NT2/D1 (cell line): ENCODE measurements around the gene LPP.
A peak's percentile ranks its signal among the peaks of the same experiment; 100 is the strongest.

Source experiments
- DNase-seq: peaks from one replicate; pipeline ENCODE4 v3.0.0-alpha.2; 2011; ENCODE audit warnings: low read depth, low spot score
- H3K27me3 ChIP-seq: 2 replicates; pipeline ENCODE4 v1.6.0; 2011; ENCODE audit warnings: mild to moderate bottlenecking; ENCODE audit not compliant: insufficient read length, insufficient read depth
- H3K36me3 ChIP-seq: 2 replicates; pipeline ENCODE4 v1.6.1; 2011; ENCODE audit warnings: mild to moderate bottlenecking, low read length, mixed read lengths; ENCODE audit not compliant: insufficient read depth, insufficient read length
- H3K4me1 ChIP-seq: 2 replicates; pipeline ENCODE4 v1.5.1; 2011; ENCODE audit not compliant: insufficient read depth, insufficient read length
- H3K4me3 ChIP-seq: 2 replicates; pipeline ENCODE4 v1.5.1; 2011; ENCODE audit warnings: low read depth; ENCODE audit not compliant: insufficient read length
- H3K9ac ChIP-seq: 2 replicates; pipeline ENCODE4 v1.6.0; 2011; ENCODE audit warnings: low read depth; ENCODE audit not compliant: insufficient read length
- H3K9me3 ChIP-seq: 2 replicates; pipeline ENCODE4 v1.5.1; 2011; ENCODE audit warnings: mild to moderate bottlenecking, low read length; ENCODE audit not compliant: insufficient read depth
- SUZ12 ChIP-seq: IDR thresholded peaks from 2 replicates; pipeline ENCODE4 v1.6.1; 2011; ENCODE audit not compliant: insufficient read length, insufficient read depth; ENCODE audit errors: extremely low read depth
- YY1 ChIP-seq: IDR thresholded peaks from 2 replicates; pipeline ENCODE4 v1.6.1; 2011; ENCODE audit not compliant: insufficient read length, insufficient read depth
- ZNF274 ChIP-seq: IDR thresholded peaks from 2 replicates; pipeline ENCODE4 v1.6.1; 2011; ENCODE audit warnings: mild to moderate bottlenecking, low read depth, low read length

LPP gene, protein sequence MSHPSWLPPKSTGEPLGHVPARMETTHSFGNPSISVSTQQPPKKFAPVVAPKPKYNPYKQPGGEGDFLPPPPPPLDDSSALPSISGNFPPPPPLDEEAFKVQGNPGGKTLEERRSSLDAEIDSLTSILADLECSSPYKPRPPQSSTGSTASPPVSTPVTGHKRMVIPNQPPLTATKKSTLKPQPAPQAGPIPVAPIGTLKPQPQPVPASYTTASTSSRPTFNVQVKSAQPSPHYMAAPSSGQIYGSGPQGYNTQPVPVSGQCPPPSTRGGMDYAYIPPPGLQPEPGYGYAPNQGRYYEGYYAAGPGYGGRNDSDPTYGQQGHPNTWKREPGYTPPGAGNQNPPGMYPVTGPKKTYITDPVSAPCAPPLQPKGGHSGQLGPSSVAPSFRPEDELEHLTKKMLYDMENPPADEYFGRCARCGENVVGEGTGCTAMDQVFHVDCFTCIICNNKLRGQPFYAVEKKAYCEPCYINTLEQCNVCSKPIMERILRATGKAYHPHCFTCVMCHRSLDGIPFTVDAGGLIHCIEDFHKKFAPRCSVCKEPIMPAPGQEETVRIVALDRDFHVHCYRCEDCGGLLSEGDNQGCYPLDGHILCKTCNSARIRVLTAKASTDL

DNA sequence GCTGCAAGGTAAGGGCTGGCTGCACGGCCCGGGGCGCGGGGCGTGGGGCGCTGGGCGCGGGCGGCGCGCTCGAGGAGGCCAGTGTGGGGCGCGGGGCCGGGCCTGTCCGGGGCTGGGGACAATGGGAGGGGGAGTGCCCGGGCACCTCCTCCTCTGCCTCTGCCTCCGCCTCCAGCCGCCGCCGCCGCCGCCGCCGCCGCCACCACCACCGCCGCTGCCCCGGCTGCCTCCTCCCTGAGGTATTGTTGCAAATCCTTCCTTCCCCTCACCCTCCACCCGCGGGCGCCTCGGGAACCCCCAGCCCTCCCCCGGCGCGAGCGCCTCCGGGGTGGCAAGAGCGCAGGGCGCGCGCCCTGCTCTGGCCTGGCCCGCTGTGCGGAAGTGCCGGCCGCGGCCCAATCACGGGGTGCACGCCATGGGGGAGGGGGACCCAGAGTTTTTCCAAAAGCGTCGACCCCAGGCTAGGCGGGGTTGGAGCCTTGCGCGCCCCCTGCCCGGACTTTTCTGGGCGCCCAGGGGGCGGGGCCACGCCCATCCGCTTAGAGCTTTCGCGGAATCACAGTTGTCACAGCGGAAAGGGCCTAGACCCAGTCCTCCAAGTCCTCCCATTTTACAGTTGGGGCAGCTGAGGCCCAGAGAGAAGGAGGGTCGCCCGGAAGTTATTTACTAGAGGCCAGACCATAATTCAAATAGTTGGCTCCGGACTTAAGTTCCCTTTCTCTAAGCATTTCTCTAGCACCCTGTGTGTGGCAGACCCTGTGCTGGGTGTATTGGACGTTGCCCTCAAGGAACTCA is at the start of gene LPP:
TSS of gene LPP (plus strand) at position 144 of the 795 bp plus-strand sequence. CDS start 251,964 bp downstream, outside the sequence.
- TF ChIP-seq ZNF274 (no peak), YY1 (no peak)
- peak; percentile 15 for DNase-seq
- H3K9ac ChIP-seq, result peak within 1 kb of the TSS; percentile 71
- H3K4me3 ChIP-seq, result peak within 1 kb of the TSS; percentile 57
- peaks cover 4% of the 10 kb centered on the region for H3K36me3 ChIP-seq
- H3K27me3 ChIP-seq, result no peaks in the 10 kb centered on the region
- no peaks in the 10 kb centered on the region for H3K9me3 ChIP-seq
- peaks cover 4% of the 10 kb centered on the region for H3K4me1 ChIP-seq

DNA sequence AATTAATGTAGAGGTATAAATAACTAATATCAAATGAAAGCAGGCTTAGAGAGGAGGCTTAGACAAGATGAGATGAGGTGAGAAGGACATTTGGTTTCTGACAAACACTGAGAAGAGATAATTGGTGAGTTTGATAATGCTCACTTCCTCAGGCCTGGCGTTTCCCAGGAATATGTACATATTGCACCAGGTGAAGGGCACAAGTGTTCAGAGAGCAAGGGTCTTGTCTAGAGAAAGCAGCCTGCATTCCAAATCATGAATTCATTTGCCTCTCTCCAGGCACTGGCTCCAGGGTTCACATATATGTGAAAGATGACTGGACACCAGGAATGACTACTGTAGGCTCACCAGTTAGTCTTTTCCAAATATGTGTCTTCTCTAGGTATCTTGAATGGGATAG is 48.0 kb upstream of the LPP start:
- no peak for TF ChIP-seq ZNF274
- TF ChIP-seq SUZ12, result no peak
- TF ChIP-seq YY1, result no peak
- DNase-seq, result no peak
- H3K4me1 ChIP-seq, result no peaks in the 10 kb centered on the region
- H3K27me3 ChIP-seq, result no peaks in the 10 kb centered on the region
- H3K36me3 ChIP-seq, result no peaks in the 10 kb centered on the region
- H3K4me3 ChIP-seq, result no peak overlapping the region
- peaks cover 4% of the 10 kb centered on the region for H3K9me3 ChIP-seq
- no peak overlapping the region for H3K9ac ChIP-seq

DNA sequence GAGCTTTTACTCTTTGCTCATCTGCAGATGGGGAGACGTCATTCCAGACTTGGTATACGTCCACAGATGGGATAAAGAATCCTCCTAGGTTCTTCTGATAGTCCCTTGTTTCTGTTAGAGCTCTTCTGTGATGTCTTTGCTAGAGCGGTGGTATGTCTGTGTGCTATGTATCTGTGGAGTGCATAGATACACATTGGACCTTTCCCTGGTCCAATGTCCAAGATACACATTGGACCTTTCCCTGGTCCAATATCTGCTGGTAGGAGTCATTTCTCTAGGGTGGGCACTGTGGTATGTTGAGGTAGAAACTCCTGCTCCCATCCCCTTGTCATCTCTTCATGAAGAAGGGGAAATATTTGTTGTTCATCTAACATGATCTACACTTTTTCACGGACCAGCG is 47.5 kb upstream of the LPP start:
- TF ChIP-seq YY1, result no peak
- no peak for TF ChIP-seq SUZ12
- no peak for TF ChIP-seq ZNF274
- no peaks in the 10 kb centered on the region for H3K4me1 ChIP-seq
- H3K27me3 ChIP-seq, result no peaks in the 10 kb centered on the region
- H3K36me3 ChIP-seq, result no peaks in the 10 kb centered on the region
- H3K4me3 ChIP-seq, result no peak overlapping the region
- no peak overlapping the region for H3K9ac ChIP-seq
- H3K9me3 ChIP-seq, result no peaks in the 10 kb centered on the region
- no peak for DNase-seq

DNA sequence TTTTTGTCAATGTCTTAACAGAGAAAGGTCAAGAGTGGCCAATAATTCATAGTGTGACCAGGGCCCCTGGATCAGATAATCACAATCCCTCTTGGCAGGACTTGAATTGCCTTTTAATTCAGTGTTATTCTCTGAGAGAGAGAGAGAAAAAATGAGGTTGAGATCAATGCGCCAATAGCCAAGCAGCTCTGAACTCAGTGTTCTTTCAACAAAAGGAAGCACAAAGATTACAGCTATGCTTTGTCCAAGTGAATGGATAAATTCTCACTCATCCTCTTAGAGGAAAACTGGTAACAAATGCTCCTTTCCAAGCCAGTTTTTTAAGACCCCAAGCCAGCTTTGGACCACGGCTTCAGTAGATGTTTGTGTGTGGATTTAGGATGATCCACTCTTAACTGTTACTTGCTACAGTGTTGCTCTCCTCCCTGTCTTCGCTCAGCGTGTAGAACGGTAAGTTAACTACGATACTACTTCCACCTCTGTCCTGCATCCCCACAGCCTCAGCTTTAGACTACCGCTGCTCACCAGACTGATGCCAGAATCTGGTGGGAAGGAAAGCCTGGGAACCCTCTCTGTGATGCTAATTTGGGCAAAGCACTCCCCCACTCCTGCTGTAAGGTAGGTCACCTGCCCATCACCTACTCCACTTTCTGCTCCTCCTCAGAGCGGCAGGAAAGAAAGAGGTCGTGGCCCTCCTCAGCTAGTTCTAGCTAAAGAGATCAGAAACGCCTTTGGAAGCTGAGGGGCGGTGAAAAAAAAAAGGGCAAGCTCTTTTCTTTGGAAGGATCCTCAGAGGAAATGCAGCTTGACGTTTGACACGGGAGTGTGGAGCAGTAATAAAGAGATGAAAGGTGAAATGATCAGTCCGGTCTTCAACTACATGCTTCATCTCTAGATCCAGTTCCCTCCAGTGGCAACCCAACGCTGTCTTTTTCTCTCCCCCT is 46.8 kb upstream of the LPP start:
- H3K4me3 ChIP-seq, result no peak overlapping the region
- H3K4me1 ChIP-seq, result no peaks in the 10 kb centered on the region
- H3K9me3 ChIP-seq, result no peaks in the 10 kb centered on the region
- DNase-seq, result peak; percentile 35
- no peaks in the 10 kb centered on the region for H3K36me3 ChIP-seq
- no peak overlapping the region for H3K9ac ChIP-seq
- TF ChIP-seq SUZ12, result no peak
- H3K27me3 ChIP-seq, result no peaks in the 10 kb centered on the region

DNA sequence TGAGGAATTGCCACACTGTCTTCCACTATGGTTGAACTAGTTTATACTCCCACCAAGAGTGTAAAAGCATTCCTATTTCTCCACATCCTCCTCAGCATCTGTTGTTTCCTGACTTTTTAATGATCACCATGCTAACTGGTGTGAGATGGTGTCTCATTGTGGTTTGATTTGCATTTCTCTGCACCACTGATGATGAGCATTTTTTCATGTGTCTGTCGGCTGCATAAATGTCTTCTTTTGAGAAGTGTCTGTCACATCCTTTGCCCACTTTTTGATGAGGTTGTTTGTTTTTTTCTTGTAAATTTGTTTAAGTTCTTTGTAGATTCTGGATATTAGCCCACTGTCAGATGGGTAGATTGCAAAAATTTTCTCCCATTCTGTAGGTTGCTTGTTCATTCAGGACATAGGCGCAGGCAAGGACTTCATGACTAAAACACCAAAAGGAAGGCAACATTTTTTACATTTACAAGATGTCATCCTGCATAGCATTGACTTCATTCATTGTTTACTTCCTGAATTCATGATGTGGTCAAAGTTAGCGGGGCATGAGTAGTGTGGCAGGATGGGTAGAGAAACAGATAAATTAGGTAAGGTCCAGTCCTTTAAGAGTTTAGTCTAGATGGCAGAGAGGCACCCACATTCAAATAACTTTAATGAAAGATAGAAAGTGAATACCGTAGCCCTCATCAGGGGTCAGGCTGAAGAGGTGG is 45.1 kb upstream of the LPP start:
- Histone ChIP-seq H3K9ac (no peak overlapping the region), H3K4me3 (no peak overlapping the region), H3K4me1 (no peaks in the 10 kb centered on the region), H3K27me3 (no peaks in the 10 kb centered on the region), H3K36me3 (no peaks in the 10 kb centered on the region), H3K9me3 (no peaks in the 10 kb centered on the region)
- no peak for DNase-seq
- TF ChIP-seq SUZ12, result no peak
- TF ChIP-seq YY1, result no peak
- no peak for TF ChIP-seq ZNF274

DNA sequence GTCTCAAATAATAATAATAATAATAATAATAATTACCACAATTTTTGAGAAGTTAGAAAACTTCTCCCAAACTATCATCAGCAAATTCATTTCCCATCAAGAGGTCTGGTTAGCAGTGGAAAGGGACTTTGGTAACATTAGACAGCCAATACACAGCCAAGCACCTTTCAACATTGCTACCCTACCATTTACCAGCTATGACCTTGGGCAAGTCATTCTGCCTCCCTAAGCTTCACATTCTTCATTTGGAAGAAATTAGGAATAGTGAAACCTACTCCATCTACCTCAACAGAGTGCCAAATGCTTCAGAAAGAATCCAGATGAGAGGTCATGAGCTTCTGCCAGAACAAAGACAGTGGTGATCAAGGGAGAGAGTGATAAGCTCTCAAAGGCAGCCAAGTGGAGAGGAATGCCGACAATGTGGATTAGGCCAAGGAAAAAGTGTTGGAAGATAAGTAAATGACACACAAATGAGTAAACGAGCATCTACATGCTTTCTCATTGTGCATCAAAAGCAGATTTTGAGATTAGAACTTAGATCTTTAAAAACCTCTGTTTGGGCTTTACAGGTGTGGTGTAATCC is 42.9 kb upstream of the LPP start:
- no peak for DNase-seq
- H3K4me3 ChIP-seq, result no peak overlapping the region
- H3K4me1 ChIP-seq, result no peaks in the 10 kb centered on the region
- no peaks in the 10 kb centered on the region for H3K36me3 ChIP-seq
- no peaks in the 10 kb centered on the region for H3K27me3 ChIP-seq
- H3K9ac ChIP-seq, result no peak overlapping the region
- no peaks in the 10 kb centered on the region for H3K9me3 ChIP-seq
- TF ChIP-seq YY1 (no peak), ZNF274 (no peak), SUZ12 (no peak)
